Stimulated activated CD4-positive, alpha-beta T cell treated with anti-CD3 and anti-CD28 coated beads, Interleukin-1b, Interleukin-23, amount 100 ng/mL, for 1 hour (primary cell): ENCODE results near the gene SLC2A9.
"Not testable (repeated sequence)": the region's sequence is repeated elsewhere in the genome, so short reads cannot be mapped to it uniquely, and the experiment has no call there.

Experiments
- DNase-seq, 2 donors: peaks; one replicate each; pipeline ENCODE4 v3.0.0-alpha.2; 2020; ENCODE audit warnings: low read depth in 2 of 2

SLC2A9 gene

DNA sequence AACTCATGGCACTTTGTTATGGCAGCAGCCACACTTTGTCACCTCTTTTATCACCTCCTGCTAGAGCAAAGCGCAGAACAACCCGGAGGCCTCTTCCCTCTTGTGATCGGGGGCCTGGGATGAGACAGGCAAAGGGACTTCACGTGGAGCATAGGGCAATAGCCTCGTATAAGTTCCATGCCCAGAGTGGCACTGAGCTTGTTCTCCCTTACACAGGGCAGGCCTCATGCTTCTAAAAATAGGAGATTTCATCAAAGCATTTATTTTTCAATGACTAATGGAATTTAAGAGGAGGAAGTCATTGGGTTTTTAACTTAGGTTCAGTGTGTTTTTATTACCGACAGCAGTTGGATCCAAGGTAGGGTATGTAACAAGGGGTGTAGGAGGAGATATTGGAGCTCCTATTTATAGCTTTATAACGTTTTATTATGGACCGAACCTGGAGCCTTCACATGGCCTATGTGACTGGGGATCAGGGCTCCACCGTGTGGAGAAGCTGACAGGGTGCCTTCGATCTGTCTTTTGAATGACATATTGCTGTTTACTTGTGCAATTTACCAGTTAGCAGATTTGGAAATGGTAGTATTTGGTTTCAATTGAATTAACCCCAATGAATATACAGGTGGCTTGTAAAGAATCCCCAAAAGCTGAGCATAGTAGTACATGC is 93.8 kb downstream of the SLC2A9 start:
- no peak for DNase-seq

DNA sequence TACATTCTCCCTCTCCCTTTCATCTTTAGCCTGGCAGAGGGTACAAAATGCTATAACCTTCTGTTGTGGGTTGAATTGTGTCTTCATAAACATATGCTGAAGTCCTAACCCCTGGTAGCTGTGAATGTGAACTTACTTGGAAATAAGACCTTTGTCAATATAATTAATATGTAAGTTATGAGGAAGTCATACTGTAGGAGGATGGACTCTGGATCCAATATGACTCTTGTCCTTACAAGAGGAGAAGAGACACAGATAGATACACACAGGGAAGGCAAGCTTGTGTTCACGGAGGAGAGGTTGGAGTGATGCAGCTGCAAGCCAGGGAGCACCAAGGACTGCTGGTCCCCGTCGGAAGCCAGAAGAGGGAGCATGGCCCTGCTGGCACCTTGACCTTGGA is 94.7 kb downstream of the SLC2A9 start:
- no peak for DNase-seq

DNA sequence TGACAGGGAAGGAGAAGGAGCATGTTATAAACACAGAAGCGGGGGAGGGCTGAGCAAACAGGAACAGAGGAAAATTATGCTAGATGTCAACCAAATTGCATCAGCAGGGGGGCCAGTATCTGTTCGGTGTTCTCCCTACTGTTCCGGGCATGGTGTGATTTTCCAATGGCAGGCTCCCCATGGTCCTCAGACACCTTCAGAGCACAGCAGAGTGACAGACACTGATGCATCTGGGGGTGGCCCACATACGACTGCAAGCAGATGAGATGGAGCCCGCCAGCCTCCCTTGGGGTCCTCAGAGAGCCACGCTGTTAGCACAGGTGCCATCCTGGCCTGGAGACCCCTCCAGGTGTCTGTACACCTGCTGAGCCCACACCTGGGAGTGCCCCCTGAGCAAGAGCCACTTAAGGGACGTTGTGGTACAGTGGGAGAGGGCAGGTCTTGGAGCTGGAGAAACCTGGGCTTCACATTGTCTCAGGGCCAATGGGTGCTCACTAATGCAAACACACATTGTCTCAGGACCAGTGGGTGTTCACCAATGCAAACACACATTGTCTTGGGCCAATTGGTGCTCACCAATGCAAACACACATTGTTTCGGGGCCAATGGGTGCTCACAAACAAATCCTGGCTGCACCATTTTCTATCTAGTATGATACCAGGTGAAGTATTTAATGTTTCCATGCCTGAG is 95.4 kb downstream of the SLC2A9 start:
- no peak for DNase-seq

DNA sequence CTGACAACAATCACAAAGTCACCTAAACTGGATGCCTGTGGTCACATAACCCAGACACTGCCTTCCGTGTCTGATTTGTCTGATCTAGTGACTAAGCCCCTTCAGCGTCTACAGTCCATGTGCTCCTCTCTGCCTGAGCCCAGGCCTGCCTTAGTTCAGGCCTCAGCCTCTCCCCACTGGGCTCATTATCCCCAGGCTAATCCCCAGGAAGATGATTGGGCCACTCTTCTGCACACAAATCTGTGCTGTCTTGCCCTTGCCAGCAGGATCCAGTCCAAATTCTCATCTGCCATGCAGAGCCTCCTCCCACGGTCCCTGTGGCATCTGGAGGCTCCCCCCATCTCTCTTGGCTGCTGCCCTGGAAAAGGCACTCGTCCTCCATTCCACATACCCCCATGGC is 96.5 kb downstream of the SLC2A9 start:
- DNase-seq = no peak

DNA sequence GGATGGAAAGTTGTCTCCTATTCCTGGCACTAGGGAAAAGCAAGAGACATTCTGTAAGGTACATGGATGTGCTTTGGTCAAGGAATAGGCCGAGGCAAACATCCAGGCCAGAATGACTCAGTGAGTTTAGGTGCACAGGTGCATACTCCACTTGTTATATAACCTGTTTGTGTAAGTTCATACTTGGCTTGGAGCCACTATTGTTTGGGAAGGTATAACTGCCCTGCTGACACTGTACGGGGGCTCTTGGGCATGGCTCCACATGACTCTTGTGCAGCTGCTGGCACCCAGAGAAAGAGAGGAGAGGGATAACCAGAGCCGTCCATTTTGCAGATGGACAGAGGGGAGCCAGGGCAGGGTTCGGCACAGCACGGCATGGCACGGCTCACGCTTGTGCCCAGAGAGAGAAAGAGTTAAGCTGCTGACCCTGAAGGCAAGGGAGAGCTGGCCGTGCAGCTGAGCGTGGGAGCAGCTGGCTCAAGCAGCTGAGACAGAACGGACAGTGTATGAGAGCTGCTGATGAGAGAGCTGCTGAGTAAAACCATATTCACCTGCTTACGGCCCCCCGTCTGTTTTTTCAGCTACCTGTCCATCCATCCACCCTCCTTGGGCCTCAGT is 98.0 kb downstream of the SLC2A9 start:
- DNase-seq = no peak

DNA sequence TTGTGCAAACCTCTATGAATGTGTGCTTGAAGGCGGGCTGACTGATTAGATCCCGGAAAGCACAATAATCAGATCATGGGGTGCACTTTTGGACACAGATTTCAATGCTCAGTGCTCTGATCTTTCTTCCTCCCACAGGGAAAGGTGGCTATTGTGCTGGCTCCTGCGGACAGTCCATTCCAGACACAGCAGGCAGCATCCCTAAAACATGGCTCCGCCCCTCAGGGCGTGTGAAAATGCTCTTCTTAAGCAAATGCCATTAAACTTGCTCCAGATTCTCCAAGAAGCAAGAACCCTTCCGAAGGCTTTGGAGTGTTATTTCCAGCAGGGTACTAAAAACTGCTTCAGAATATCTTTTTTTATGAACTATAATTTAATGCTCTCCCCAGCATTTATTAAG is 100.0 kb downstream of the SLC2A9 start:
- no peak for DNase-seq

DNA sequence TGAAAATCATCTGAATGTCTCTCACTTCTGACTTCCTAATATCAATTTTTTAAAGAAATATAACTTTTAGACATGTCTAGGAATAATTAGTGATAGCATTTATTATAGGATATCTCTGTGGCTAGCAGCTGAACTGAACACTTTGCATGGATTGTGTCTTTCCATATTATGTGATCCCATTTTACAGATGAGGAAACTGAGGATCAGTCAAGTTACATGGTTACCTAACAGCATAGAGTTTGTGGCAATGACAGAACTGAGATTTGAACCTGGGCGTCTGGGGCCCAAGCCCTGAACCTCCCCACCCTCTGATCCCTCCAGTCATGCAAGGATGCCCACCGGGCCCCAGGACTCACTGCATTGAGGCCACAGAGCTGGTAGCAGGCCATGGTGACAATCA is 101.3 kb downstream of the SLC2A9 start:
- no peak for DNase-seq

DNA sequence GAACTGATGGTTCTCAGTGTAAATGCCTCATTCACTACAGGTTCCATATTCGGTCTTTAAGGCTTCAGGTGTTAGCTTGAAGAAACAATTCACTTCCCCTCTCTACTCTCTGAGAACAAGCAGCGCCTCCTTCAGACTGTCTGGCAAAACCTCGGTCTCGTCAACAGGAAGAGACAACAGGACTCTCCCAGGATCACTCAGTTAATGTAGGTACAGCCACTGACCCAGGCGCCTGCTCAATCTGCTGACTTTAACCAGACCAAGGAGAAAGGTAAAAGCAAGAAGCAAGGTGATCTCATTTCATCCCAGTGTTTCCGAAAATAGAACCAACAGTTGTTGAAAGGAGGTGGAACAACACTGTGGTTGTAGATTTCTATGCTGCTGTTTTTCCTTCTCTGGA is 102.2 kb downstream of the SLC2A9 start:
- no peak for DNase-seq

DNA sequence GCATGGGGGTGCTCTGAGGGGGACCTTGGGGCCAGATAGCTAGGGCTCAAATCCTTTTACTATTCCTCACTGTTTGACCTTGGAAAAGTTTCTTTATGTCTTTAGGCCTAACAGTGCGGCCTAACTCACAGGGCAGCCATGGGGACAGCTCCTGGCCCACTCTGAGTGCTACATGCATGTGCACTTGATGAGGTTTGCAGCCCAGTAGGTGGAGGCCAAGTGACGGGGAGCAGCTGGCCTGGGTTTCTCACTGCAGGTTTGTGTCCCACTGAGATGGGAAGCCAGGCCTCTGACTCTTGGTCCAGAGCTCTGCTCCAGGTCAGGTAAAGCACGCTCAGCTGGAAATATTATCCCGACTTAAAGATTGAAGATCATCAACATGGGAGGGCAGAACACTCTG is 102.8 kb downstream of the SLC2A9 start:
- DNase-seq = no peak

DNA sequence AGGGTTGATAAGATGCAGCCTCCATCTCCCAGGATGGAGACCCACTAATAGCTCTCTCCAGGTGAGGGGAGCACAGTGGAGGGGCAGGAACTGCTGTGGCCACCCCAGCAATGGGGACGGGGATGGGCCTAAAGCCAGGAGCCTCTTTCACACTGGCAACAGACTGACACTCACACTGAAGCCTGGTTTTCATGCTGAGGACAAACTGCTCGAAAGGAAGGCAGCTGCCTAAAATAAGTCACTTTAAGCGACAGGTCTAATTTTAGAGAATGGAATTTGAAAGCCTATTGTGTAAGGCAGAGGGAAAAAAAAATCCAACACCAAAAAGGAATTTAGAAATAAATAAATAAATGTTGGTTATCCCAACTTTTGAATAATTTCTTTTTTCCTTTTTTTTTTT is 104.4 kb downstream of the SLC2A9 start:
- no peak for DNase-seq

DNA sequence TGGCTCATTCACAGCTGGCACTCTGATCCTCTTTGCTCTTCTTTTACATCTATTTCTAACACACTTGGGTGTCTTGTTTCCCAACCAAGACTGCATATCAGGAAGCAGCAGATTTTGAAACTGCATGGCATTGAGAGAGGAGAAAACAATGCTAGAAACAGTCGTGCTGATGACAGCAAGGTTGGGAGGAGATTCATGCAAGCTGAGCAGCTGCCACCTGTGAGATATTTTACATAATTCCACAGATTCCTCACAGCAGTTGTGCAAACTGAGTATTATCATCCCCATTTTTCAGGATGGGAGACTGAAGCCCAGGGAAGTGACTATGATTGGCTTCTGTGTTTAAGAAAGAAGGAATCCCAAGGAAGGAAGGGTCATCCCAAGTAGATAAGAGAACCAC is 105.0 kb downstream of the SLC2A9 start:
- no peak for DNase-seq

DNA sequence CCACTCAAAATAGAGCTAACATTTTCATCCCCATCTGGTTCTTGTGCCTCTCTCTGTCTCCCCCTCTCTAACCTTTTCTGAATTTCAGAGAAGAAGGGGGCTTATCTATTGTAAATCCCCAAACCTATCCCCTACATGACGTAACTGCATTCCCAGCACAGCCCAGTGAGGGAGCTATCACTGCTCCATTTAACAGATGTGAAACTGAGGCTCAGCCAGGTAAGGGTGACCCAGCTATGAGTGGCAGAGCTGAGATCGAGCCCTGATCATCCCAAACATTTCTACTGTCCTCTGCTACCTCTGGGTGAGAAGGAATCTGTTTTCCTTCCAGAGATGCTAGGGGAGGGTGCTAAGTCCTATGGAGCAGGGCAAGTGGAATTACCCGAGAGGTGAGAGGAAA is 107.5 kb downstream of the SLC2A9 start:
- DNase-seq = no peak

DNA sequence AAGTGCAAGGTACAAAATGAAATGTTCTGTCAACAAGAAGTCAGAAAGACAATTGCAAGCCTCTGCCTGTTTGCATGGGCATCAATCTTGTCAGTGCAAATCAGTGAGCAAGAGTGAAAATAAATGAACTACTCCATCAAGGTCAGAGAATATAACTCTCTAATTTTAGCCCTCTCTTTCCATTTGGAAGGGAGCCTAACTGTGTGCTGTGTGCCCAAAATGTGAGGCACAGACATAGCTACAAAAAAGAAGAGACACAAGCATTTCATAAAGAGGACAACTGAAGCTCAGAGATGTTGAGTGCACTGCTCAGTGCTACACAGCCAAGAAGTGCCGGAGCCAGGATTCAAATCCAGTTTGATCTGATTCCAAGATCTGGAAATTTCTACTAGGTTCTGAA is 114.3 kb downstream of the SLC2A9 start:
- DNase-seq = no peak

DNA sequence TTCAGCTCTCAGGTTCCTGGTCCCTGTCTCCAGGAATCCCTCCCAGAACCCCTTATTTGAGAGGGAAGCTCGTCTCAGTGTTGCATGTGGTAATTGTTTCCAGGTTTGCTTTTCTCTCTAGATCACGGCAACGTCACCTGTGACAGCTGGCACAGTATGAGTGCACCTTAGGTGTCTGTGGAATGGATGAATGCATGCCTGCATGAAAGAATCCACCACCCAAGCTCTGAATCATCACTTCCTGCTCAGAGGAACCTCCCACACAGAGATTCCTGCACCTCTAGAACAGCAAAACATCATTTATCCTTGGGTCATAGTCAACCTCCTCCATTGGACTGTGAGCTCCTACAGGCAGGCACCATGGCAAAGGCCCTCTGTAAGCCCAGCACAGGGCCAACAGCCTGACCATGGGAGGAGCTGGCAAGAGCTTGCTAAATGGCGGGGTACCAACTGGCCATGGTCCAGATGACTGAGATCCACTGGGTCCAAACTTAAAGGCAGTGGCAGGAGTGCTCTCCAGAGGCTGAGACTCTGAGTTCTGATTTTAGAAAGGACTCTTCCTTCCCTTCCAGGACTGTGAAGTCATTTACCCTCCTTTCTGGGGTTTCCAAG is 116.2 kb downstream of the SLC2A9 start:
- no peak for DNase-seq

DNA sequence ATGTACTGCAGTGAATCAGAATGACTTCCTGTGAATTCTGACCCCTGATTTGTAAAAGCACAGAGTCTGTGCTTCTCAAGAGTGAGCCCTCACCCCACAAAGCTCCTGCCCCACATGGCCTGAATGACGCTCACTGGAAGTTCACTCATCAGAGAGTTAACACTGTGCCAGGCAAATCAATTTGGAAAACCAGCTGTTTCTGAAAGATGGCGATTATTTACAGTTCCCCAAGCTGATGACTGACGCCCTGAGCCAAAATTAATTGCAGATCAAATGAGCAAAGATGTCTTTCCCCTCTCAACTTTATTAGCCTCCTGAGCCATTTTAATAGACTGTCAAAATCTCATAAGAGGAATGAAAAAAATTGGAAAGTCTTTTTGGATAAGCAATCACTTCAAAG is 118.0 kb downstream of the SLC2A9 start:
- DNase-seq = no peak

DNA sequence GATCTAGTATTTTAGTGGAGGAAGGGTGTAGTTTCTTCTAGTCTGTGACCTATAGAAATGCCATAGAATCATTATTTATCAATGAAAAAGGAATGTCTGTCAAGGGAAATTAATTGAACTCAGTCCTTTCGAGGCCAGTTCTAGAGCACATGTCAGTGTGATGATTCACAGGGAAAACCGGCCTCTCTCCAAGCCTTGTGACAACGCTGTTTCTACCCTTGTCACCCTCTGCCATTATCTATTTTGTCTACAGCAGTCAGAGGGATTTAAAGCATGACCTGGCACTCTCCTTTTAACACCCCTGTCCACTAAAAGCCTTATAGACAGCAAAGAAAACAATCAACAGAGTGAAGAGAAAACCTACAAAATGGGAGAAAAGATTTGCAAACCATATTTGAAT is 120.0 kb downstream of the SLC2A9 start:
- DNase-seq = no peak

DNA sequence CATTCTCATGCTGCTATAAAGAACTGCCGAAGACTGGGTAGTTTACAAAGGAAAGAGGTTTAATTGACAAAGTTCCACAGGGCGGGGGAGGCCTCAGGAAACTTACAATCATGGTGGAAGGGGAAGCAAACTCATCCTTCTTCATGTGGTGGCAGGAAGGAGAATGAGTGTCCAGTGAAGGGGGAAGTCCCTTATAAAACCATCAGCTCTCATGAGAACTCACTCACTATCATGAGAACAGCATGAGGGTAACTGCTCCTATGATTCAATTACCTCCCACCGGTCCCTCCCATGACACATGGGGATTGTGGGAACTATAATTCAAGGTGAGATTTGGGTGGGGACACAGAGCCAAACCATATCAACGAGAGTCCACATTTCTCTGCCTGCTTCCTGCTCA is 120.7 kb downstream of the SLC2A9 start:
- not testable (repeated sequence) for DNase-seq

DNA sequence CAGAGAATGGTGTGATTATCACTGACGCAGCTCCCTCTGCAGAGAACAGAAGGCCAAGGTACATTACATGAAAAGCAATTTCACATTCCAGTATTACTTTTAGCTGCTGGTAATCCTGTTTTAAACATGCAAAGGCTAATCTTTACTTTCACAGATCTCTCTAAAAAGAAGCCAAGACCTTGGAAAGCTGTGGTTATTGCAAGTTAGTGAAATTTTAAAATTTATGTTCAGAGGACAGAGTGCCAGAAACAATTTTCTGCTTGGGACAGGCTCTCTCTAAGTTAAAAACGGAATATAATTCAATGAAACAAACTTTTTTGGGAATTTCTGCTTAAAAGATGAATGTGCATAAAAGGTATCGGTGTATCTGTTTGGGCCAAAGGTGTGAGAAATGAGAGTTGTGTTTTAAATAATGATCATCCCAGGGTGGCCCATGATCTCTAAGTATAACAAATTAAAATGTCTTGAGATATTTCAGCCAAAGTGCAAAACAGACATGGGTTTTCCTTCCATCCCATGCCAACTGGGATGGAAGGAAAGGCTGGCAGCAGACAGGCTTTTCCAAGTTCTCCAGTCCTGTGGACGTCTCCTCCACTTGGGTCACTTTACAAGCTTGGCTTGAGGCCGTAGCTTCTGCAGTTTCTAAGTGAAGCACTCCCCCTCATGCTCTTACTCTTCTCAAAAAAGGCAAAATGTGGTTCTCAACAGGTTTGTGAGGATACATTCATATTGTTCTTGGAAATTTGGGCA is 121.8 kb downstream of the SLC2A9 start:
- DNase-seq = no peak

DNA sequence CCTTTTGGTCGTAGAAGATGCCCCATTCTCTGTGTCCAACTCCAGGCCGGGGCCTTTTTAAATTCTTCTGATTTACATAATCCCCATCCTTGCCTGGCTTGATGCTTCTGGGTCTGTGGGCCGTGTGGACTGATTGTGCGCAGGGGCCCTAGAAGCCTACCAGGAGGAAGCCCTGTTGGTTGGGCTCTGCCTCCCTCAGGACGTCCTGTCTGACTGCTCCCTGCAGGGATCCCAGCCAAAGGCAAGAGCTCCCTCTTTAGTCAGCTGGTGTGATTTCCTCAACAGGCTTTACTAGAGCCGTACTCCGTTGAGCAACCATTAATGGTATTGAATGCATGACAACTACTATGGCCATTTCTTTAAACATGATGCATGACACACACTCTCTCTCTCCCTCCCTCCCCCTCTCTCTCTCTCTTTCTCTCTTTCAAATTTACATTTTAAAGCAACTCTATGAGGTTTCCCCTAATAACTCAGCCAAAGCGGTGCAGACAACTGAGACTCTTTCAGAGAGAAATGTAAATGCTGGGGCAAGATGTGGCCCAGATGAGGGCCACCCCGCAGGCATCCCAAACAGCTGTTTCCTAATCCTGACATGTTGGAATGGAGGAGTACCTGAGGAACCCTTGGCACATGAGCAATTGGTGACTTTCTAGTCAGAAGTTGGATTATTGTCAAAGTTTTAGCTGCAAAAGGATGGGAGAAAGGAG is 122.5 kb downstream of the SLC2A9 start:
- no peak for DNase-seq

DNA sequence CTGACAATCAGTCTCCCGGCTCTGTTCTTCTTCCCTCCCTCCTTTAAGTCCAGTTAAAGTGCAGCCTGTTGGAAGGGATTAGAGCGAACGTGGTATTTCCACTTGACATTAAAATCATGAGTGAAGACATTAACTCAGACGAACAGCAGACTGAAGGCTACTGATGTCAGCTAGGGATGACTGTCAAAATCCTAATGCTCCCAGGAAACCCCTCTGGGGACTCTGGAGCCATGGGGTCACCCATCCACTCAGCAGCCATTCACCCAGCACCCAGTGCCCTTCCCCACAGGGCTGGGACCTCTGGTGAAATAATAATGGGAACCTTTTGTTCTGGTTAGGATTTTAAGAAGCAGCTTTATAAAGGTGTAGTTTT is 126.0 kb downstream of the SLC2A9 start:
- DNase-seq = no peak

DNA sequence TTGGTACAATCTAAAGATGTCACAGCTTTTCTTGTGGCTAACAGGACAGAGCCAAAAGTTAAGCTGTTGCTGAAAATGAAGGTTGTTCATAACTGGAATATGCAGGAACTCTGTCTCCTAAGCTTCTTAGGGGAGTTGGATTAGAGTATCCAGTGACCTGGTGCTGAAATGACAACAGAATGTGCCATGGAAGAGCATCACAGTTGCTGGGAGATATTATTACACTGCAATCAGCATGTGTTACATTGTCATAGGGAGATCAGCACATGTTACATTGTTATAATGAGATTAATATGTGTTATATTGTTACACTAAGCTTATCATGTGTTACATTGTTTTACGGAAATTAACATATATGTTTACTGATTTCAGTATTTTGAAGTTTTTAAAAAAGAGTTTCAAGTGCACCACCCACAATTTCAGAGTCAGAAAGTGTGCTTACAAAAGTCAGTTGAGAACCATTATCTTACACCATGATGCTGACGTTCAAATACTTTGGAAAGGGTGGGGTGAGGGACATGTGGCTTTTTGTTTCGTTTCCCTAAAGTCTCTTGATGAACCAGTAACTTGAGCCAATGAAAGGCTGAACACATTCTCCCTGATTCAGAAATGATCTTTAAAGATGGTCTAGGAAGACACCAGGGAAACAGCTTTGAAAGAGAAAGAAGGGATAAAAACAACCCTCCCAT is 126.5 kb downstream of the SLC2A9 start:
- no peak for DNase-seq
